ENCODE measurements around the gene FCRLB. TPM values are rescaled to one million over a fixed set of nuclear protein-coding genes. Genes with fewer than 3 reads are reported as not detected.

Gene FCRLB
- total and polyA plus RNA-seq, 2 experiments from 2014 or later: 1.7 to 2.9 TPM

GRCh38 chr1:161702250-161702649 lies 19.1 kb upstream of the FCRLB start:
- Histone ChIP-seq H3K4me3 (no peak overlapping the region), H3K4me1 (ENCODE audit: low read depth) (no peaks in the 10 kb centered on the region), H3K27me3 (peaks cover 4% of the 10 kb centered on the region), H3K9me3 (ENCODE audit: low read depth) (no peaks in the 10 kb centered on the region), H3K27ac (no peak overlapping the region), H3K36me3 (no peaks in the 10 kb centered on the region)
- TF ChIP-seq, protein P1, sequence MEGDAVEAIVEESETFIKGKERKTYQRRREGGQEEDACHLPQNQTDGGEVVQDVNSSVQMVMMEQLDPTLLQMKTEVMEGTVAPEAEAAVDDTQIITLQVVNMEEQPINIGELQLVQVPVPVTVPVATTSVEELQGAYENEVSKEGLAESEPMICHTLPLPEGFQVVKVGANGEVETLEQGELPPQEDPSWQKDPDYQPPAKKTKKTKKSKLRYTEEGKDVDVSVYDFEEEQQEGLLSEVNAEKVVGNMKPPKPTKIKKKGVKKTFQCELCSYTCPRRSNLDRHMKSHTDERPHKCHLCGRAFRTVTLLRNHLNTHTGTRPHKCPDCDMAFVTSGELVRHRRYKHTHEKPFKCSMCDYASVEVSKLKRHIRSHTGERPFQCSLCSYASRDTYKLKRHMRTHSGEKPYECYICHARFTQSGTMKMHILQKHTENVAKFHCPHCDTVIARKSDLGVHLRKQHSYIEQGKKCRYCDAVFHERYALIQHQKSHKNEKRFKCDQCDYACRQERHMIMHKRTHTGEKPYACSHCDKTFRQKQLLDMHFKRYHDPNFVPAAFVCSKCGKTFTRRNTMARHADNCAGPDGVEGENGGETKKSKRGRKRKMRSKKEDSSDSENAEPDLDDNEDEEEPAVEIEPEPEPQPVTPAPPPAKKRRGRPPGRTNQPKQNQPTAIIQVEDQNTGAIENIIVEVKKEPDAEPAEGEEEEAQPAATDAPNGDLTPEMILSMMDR (IDR thresholded peaks at IDR 0.05; ENCODE audit: low read depth, low read length): no peak
- DNase-seq (ENCODE audit: low read depth in 1 of 2, low spot score in 1 of 2): no peak

DNA sequence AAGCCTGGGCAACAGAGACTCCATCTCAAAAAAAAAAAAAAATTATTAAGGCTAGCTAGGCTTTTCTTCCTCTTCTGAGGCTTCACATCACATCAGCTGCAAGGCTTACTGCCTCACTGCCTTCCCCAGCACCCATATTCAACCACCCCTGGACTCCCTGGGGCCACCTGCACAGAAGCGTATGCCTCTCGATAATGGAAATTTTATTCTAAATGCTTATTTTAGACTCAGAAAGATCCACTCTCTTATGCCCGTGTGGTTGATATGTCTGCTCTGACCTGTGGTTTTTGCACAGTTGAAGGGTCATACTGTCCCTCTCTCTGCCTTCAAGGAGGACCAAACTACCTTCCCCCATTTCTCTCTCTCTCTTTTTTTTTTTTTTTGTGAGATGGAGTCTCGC lies 15.8 kb upstream of the FCRLB start:
- Histone ChIP-seq H3K4me3 (no peak overlapping the region), H3K27me3 (peaks cover 16% of the 10 kb centered on the region), H3K4me1 (ENCODE audit: low read depth) (no peaks in the 10 kb centered on the region), H3K27ac (no peak overlapping the region), H3K36me3 (no peaks in the 10 kb centered on the region), H3K9me3 (ENCODE audit: low read depth) (no peaks in the 10 kb centered on the region)
- TF ChIP-seq, protein P1 (IDR thresholded peaks at IDR 0.05; ENCODE audit: low read depth, low read length): no peak
- no peak for DNase-seq (ENCODE audit: low read depth in 1 of 2, low spot score in 1 of 2)

DNA sequence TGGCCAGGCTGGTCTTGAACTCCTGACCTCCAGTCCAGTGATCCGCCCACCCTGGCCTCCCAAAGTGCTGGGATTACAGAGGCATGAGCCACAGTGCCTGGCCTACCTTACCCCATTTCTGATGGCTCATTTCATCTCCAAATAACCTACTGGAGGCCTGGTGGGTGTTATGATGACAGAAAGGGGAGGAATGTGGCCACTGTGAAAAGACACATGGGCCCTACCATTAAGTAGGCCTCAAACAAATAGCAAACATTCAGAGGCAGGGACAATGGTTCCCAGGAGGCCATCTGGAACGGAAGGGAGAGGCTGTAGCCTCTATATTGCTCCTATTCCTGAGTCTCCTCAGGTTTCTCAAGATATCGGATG lies 15.2 kb upstream of the FCRLB start:
- DNase-seq (ENCODE audit: low read depth in 1 of 2, low spot score in 1 of 2): no peak
- TF ChIP-seq, protein P1 (IDR thresholded peaks at IDR 0.05; ENCODE audit: low read depth, low read length): no peak
- peaks cover 16% of the 10 kb centered on the region for H3K27me3 ChIP-seq
- no peak overlapping the region for H3K4me3 ChIP-seq
- no peaks in the 10 kb centered on the region for H3K9me3 ChIP-seq (ENCODE audit: low read depth)
- H3K27ac ChIP-seq: peak overlapping the region; percentile 42
- H3K4me1 ChIP-seq (ENCODE audit: low read depth): no peaks in the 10 kb centered on the region
- H3K36me3 ChIP-seq: no peaks in the 10 kb centered on the region

DNA sequence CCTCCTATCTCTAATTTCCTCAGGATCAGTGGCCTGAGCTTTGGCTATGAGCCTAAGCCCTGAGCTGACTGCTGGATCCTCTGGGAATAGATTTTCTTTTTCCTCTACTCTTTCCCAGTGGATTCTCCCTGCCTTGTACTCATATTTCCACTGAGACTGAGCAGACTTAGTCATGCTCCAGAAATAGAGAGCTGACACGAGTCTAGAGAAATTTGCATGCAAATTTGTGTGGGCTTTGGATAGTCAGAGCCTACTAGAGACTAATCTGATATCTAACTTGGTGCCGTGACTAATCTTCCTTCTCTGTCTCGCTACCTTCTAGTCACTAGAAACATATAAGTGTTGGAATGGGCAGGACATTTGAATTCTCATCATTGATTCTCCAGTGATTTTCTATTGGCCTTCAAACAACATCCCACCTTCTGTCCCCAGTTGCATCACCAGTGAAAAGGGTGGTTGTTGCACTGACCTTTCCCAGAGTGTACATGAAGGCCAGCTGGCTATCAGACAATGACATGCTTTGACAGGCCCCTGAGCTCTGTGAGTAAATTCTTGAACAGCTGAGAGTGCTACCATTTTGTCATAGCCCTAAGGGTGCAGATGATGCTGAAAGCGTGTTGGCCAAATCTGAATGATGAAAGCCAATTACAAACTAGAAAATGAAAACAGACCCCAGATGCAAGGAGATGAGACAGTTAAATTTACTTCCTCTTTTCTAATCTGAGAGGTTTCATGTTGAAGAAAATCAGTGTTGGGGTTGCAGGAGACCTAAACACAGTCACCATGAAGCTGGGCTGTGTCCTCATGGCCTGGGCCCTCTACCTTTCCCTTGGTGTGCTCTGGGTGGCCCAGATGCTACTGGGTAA lies 14.6 kb upstream of the FCRLB start, which contains the start of gene FCRLA:
FCRLA (plus strand) TSS at position 748 of the 866 bp plus-strand sequence; CDS start at position 784, 36 bp downstream.
- peak; percentile 2 to 86 for DNase-seq (ENCODE audit: low read depth in 1 of 2, low spot score in 1 of 2)
- H3K36me3 ChIP-seq: no peaks in the 10 kb centered on the region
- H3K27me3 ChIP-seq: peaks cover 16% of the 10 kb centered on the region
- no peaks in the 10 kb centered on the region for H3K4me1 ChIP-seq (ENCODE audit: low read depth)
- TF ChIP-seq, protein P1 (IDR thresholded peaks at IDR 0.05; ENCODE audit: low read depth, low read length): no peak
- peak within 1 kb of the TSS; percentile 42 for H3K27ac ChIP-seq
- H3K9me3 ChIP-seq (ENCODE audit: low read depth): no peaks in the 10 kb centered on the region
- no peak within 1 kb of the TSS for H3K4me3 ChIP-seq

DNA sequence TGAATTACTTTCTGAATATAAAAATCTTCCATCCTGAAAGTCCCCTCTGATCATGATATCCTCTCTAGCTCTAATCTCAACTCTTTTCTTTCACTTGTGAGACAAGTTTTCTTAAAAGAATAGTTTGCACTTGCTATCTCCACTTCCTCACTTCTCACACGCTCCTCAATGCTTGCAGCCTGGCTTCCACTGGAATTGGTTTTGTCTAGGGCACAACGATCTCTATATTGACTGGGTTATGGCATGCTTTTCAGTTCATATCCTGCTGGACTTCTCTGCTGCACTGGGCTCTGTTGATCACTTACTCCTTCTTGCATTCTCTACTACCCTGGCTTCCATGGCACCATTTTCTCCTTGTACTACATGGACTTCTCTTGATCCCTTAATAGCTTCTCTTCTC lies 13.8 kb upstream of the FCRLB start:
- TF ChIP-seq, protein P1 (IDR thresholded peaks at IDR 0.05; ENCODE audit: low read depth, low read length): no peak
- H3K4me1 ChIP-seq (ENCODE audit: low read depth): no peaks in the 10 kb centered on the region
- no peak overlapping the region for H3K27ac ChIP-seq

More for the DNA sequence above, 13.8 kb upstream of the FCRLB start:
- peaks cover 19% of the 10 kb centered on the region for H3K27me3 ChIP-seq
- no peak overlapping the region for H3K4me3 ChIP-seq
- no peak for DNase-seq (ENCODE audit: low read depth in 1 of 2, low spot score in 1 of 2)
- H3K9me3 ChIP-seq (ENCODE audit: low read depth): no peaks in the 10 kb centered on the region
- no peaks in the 10 kb centered on the region for H3K36me3 ChIP-seq
